Endothelial cell of umbilical vein (primary cell): Measurements from ENCODE around the gene TMEM144. TPM values are rescaled to one million over a fixed set of nuclear protein-coding genes. Genes with fewer than 3 reads are reported as not detected.

Experiments used
- BruUV-seq: library from RNA; stranded (reverse); fragments of 400-500 nt; replicated peaks from 2 replicates; lab custom pipeline; 2021; lab: Mats Ljungman, UMichigan
- CTCF ChIA-PET: fragments of 300-600, 350-600 bp; sonication (Branson Sonifier 250); formaldehyde crosslinking; loops from one replicate; lab custom pipeline; 2021; ENCODE audit warnings: antibody characterized with exemption, inconsistent platforms; lab: Charles Lee
- POLR2A ChIA-PET: fragments of 300-600, 350-600 bp; sonication (Branson Sonifier 250); formaldehyde crosslinking; loops from one replicate; lab custom pipeline; 2021; ENCODE audit warnings: antibody characterized with exemption, inconsistent platforms; lab: Charles Lee
- DNase-seq: peaks from one replicate; pipeline ENCODE4 v3.0.0-alpha.2; 2011; ENCODE audit warnings: low read depth, low spot score
- FAIRE-seq: peaks from 2 replicates; lab custom pipeline; 2011; peaks lifted over from hg19 to GRCh38; lab: Jason Lieb, UNC
- H2AFZ ChIP-seq: 2 replicates; pipeline ENCODE4 v1.6.0; 2012; ENCODE audit warnings: low read depth, low read length, control low read depth, inconsistent platforms
- H3K27ac ChIP-seq: 2 replicates; pipeline ENCODE4 v1.5.1; 2011; ENCODE audit warnings: low read depth, mild to moderate bottlenecking, control low read depth, low read length, moderate library complexity; ENCODE audit not compliant: insufficient read depth
- H3K27me3 ChIP-seq, 2 experiments: 2 replicates each; pipeline versions ENCODE4 v1.6.0 to v1.6.1; 2011; ENCODE audit warnings: low read length in 2 of 2, mixed read lengths in 1 of 2; ENCODE audit not compliant: control insufficient read depth in 2 of 2, insufficient read depth in 2 of 2
- H3K36me3 ChIP-seq, 2 experiments: 2 replicates in 1 of 2; 3 replicates in 1 of 2; pipeline ENCODE4 v1.5.1; 2011; ENCODE audit warnings: low read length in 2 of 2, mild to moderate bottlenecking in 1 of 2, moderate library complexity in 1 of 2; ENCODE audit not compliant: control insufficient read depth in 2 of 2, insufficient read depth in 2 of 2; ENCODE audit errors: extremely low read depth in 1 of 2
- H3K4me1 ChIP-seq: 3 replicates; pipeline ENCODE4 v1.5.1; 2011; ENCODE audit warnings: mild to moderate bottlenecking, low read length; ENCODE audit not compliant: control insufficient read depth, insufficient read depth; ENCODE audit errors: extremely low read depth
- H3K4me2 ChIP-seq: 2 replicates; pipeline ENCODE4 v1.6.1; 2011; ENCODE audit warnings: low read length, control low read depth, mixed read lengths; ENCODE audit not compliant: insufficient read depth
- H3K4me3 ChIP-seq, 3 experiments: fragments of 200-600 bp in 1 of 3; sonication (generic), shearing (Covaris generic) in 1 of 3; replicated peaks in 1 of 3; 2 replicates each; pipeline ENCODE4 v1.5.1; 2011 to 2016; ENCODE audit warnings: control low read depth in 3 of 3, low read length in 3 of 3, mild to moderate bottlenecking in 2 of 3, inconsistent platforms in 1 of 3, low read depth in 1 of 3, moderate library complexity in 1 of 3; ENCODE audit not compliant: insufficient read depth in 1 of 3
- H3K79me2 ChIP-seq: 2 replicates; pipeline ENCODE4 v1.6.0; 2012; ENCODE audit warnings: low read length, inconsistent platforms; ENCODE audit not compliant: control insufficient read depth, insufficient read depth
- H3K9ac ChIP-seq: replicated peaks from 2 replicates; pipeline ENCODE3; 2011; ENCODE audit warnings: low read length, control low read depth; ENCODE audit not compliant: insufficient read depth; ENCODE audit errors: extremely low read depth
- H3K9me1 ChIP-seq: replicated peaks from 3 replicates; pipeline ENCODE4 v1.6.0; 2011; ENCODE audit warnings: mild to moderate bottlenecking, low read length; ENCODE audit not compliant: control insufficient read depth, insufficient read depth; ENCODE audit errors: extremely low read depth
- H3K9me3 ChIP-seq: replicated peaks from 2 replicates; pipeline ENCODE4 v1.5.1; 2012; ENCODE audit warnings: low read length, inconsistent platforms; ENCODE audit not compliant: control insufficient read depth, insufficient read depth
- H4K20me1 ChIP-seq: replicated peaks from 2 replicates; pipeline ENCODE3; 2011; ENCODE audit warnings: mild to moderate bottlenecking, low read length; ENCODE audit not compliant: control insufficient read depth, insufficient read depth; ENCODE audit errors: extremely low read depth
- CTCF ChIP-seq, 2 donors: IDR thresholded peaks; 1 replicate in 1 of 2; 2 replicates in 1 of 2; pipeline ENCODE4 v1.5.1; 2011; ENCODE audit warnings: low read length in 2 of 2, mild to moderate bottlenecking in 2 of 2, moderate library complexity in 2 of 2, control low read depth in 1 of 2, inconsistent platforms in 1 of 2, low read depth in 1 of 2; ENCODE audit not compliant: insufficient read depth in 1 of 2; ENCODE audit errors: extremely low read depth in 1 of 2
- EZH2 ChIP-seq: IDR thresholded peaks from 2 replicates; pipeline ENCODE4 v1.6.1; 2012; ENCODE audit warnings: borderline replicate concordance, low read depth, mild to moderate bottlenecking, moderate library complexity, low read length, inconsistent platforms; ENCODE audit not compliant: severe bottlenecking
- FOS ChIP-seq: IDR thresholded peaks from 2 replicates; pipeline ENCODE4 v1.6.1; 2011; ENCODE audit warnings: mild to moderate bottlenecking, low read length, moderate library complexity, borderline replicate concordance; ENCODE audit not compliant: insufficient read depth
- GATA2 ChIP-seq: IDR thresholded peaks from 2 replicates; pipeline ENCODE4 v1.7.0; 2011; ENCODE audit warnings: low read depth, mild to moderate bottlenecking, moderate library complexity, mixed read lengths, low read length; ENCODE audit not compliant: insufficient read length, insufficient read depth
- JUN ChIP-seq: IDR thresholded peaks from 2 replicates; pipeline ENCODE4 v1.6.1; 2011; ENCODE audit warnings: borderline replicate concordance, low read depth; ENCODE audit not compliant: insufficient read length, insufficient read depth
- MYC ChIP-seq: IDR thresholded peaks from one replicate; pipeline ENCODE4 v1.6.1; 2011; ENCODE audit warnings: mild to moderate bottlenecking, low read depth, low read length
- POLR2A ChIP-seq: IDR thresholded peaks from 2 replicates; pipeline ENCODE4 v1.6.1; 2012; ENCODE audit warnings: low read depth, mild to moderate bottlenecking, control low read depth, low read length
- POLR2AphosphoS5 ChIP-seq: IDR thresholded peaks from 2 replicates; pipeline ENCODE4 v1.6.1; 2012; ENCODE audit warnings: low read depth, mild to moderate bottlenecking, control low read depth, low read length, moderate library complexity; ENCODE audit not compliant: insufficient read depth
- dilution Hi-C: fragments of 300-500 bp; cut with MboI; formaldehyde crosslinking; loops from one replicate; pipeline ENCODE4 v1.15.0; 2019; ENCODE audit warnings: low sequenced_read_pairs; ENCODE audit not compliant: extremely low pct_ligation_motif_present
- intact Hi-C: fragments of 100-400 bp; cut with micrococcal nuclease; formaldehyde crosslinking; loops from one replicate; pipeline ENCODE4 v1.10.0; 2022
- polyA plus RNA-seq, 4 experiments: library from polyadenylated mRNA; depleted of rRNA in 3 of 4; stranded (reverse) in 3 of 4; unstranded in 1 of 4; fragments of >200 nt; gene quantifications; 2 replicates each; pipeline versions ENCODE4 v1.2.1 to v1.2.3, GENCODE V29; 2011 to 2012; ENCODE audit warnings: missing spikeins in 1 of 4
- total RNA-seq: library from RNA; stranded (reverse); gene quantifications from 2 replicates; pipeline ENCODE4 v1.2.3, GENCODE V29; 2021
- TF ChIP-seq, protein P1 (sequence below): IDR thresholded peaks from 2 replicates; pipeline ENCODE4 v1.6.1; 2011; ENCODE audit not compliant: insufficient read depth, insufficient read length

The TMEM144 gene
- total and polyA plus RNA-seq, 2 donors (not counting 3 experiments of a cell fraction or from before 2014, with no cell fraction given) = 10.5 to 23.0 TPM

GRCh38 chr4:158299459-158300007, 89.2 kb downstream of the TMEM144 start:
- TF ChIP-seq POLR2A (no peak), JUN (no peak), CTCF (IDR thresholded peaks at IDR 0.05; ENCODE audit: extremely low read depth in 1 of 2, insufficient read depth in 1 of 2, low read depth in 1 of 2, low read length in 2 of 2) (no peak), FOS (no peak), MYC (no peak), EZH2 (no peak), GATA2 (no peak), POLR2AphosphoS5 (no peak)
- TF ChIP-seq, protein P1, sequence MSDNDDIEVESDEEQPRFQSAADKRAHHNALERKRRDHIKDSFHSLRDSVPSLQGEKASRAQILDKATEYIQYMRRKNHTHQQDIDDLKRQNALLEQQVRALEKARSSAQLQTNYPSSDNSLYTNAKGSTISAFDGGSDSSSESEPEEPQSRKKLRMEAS = no peak
- Histone ChIP-seq H3K79me2 (no peaks in the 10 kb centered on the region), H3K27ac (no peak overlapping the region), H4K20me1 (no peaks in the 10 kb centered on the region), H3K9me3 (no peaks in the 10 kb centered on the region), H3K9ac (no peak overlapping the region), H3K4me2 (peak overlapping the region; percentile 75), H3K27me3 (no peaks in the 10 kb centered on the region), H3K9me1 (no peaks in the 10 kb centered on the region), H3K4me1 (peaks cover 2% of the 10 kb centered on the region), H3K4me3 (no peak overlapping the region), H2AFZ (peak overlapping the region; percentile 70), H3K36me3 (no peaks in the 10 kb centered on the region)
- dilution Hi-C loops (no loop called here), intact Hi-C loops (loop anchor here (5.0 kb wide), 1 partner anchor 128 kb away; no protein-coding TSS in a partner anchor)
- CTCF ChIA-PET = interaction anchor here (1.3 to 2.1 kb wide), 2 partner anchors 16 to 44 kb away, joined by 3 to 8 read pairs; no protein-coding TSS in a partner anchor
- no TSS peak for BruUV-seq
- DNase-seq (peak; percentile 79), FAIRE-seq (peak; percentile 12)
- POLR2A ChIA-PET = no interaction called here
